ENCODE data around the gene CCNE1. TPM values are rescaled to one million over a fixed set of nuclear protein-coding genes. Genes with fewer than 3 reads are reported as not detected.
"Not testable (repeated sequence)": the region's sequence is repeated elsewhere in the genome, so short reads cannot be mapped to it uniquely, and the experiment has no call there.

The CCNE1 gene
- total RNA-seq, 4 donors from 2014 or later, result 9.1 to 15.6 (median 13.0) TPM

GRCh38 chr19:29793116-29793727, 18.6 kb upstream of the CCNE1 start:
- H3K4me3 ChIP-seq (ENCODE audit: low read depth, poor library complexity, severe bottlenecking), result no peak overlapping the region
- WGBS, 2 donors, result 86 to 89% methylated on average over 11 of the region's 11 CpGs
- no peak for TF ChIP-seq POLR2A (IDR thresholded peaks at IDR 0.05)
- DNase-seq (ENCODE audit: low spot score in 2 of 2), result no peak
- intact Hi-C loops (cut with DNase I; ENCODE audit: low total_unique reads), result no loop called here

- 87 to 90% methylated on average over 7 of the region's 7 CpGs for WGBS, 2 donors
- intact Hi-C loops (cut with DNase I; ENCODE audit: low total_unique reads); DNase-seq (ENCODE audit: low spot score in 2 of 2); H3K4me3 ChIP-seq (ENCODE audit: low read depth, poor library complexity, severe bottlenecking): not testable (repeated sequence)
Measured at GRCh38 chr19:29794490-29794889, 17.3 kb upstream of the CCNE1 start.

GRCh38 chr19:29795461-29796172, 16.2 kb upstream of the CCNE1 start:
- no peak overlapping the region for H3K4me3 ChIP-seq (ENCODE audit: low read depth, poor library complexity, severe bottlenecking)
- 81 to 82% methylated on average over 16 of the region's 16 CpGs for WGBS, 2 donors
- intact Hi-C loops (cut with DNase I; ENCODE audit: low total_unique reads), result no loop called here
- no peak for TF ChIP-seq POLR2A (IDR thresholded peaks at IDR 0.05)
- no peak for TF ChIP-seq CTCF (IDR thresholded peaks at IDR 0.05)
- DNase-seq (ENCODE audit: low spot score in 2 of 2), result no peak

- no peak overlapping the region for H3K4me3 ChIP-seq (ENCODE audit: low read depth, poor library complexity, severe bottlenecking)
- no peak for DNase-seq (ENCODE audit: low spot score in 2 of 2)
- intact Hi-C loops (cut with DNase I; ENCODE audit: low total_unique reads), result no loop called here
- TF ChIP-seq POLR2A (IDR thresholded peaks at IDR 0.05) (no peak), CTCF (IDR thresholded peaks at IDR 0.05) (no peak)
- 63 to 65% methylated on average over 9 of the region's 9 CpGs for WGBS, 2 donors
Measured at GRCh38 chr19:29796173-29796573, 15.6 kb upstream of the CCNE1 start.

GRCh38 chr19:29798774-29799497, 12.9 kb upstream of the CCNE1 start:
- no peak for DNase-seq (ENCODE audit: low spot score in 2 of 2)
- H3K4me3 ChIP-seq (ENCODE audit: low read depth, poor library complexity, severe bottlenecking), result no peak overlapping the region
- intact Hi-C loops (cut with DNase I; ENCODE audit: low total_unique reads), result no loop called here
- no peak for TF ChIP-seq CTCF (IDR thresholded peaks at IDR 0.05)
- TF ChIP-seq POLR2A (IDR thresholded peaks at IDR 0.05), result no peak
- 48 to 53% methylated on average over 9 of the region's 9 CpGs for WGBS, 2 donors

- intact Hi-C loops (cut with DNase I; ENCODE audit: low total_unique reads), result no loop called here
- TF ChIP-seq POLR2A (IDR thresholded peaks at IDR 0.05) (no peak), CTCF (IDR thresholded peaks at IDR 0.05) (no peak)
- 63 to 65% methylated on average over 12 of the region's 12 CpGs for WGBS, 2 donors
- H3K4me3 ChIP-seq (ENCODE audit: low read depth, poor library complexity, severe bottlenecking), result no peak overlapping the region
- no peak for DNase-seq (ENCODE audit: low spot score in 2 of 2)
Measured at GRCh38 chr19:29800100-29800825, 11.5 kb upstream of the CCNE1 start.

- 90 to 93% methylated on average over 13 of the region's 13 CpGs for WGBS, 2 donors
- intact Hi-C loops (cut with DNase I; ENCODE audit: low total_unique reads); DNase-seq (ENCODE audit: low spot score in 2 of 2); H3K4me3 ChIP-seq (ENCODE audit: low read depth, poor library complexity, severe bottlenecking): not testable (repeated sequence)
Measured at GRCh38 chr19:29803951-29804350, 7.8 kb upstream of the CCNE1 start.
